GM12878 (cell line): ENCODE measurements around the gene WHRN. TPM values are rescaled to one million over a fixed set of nuclear protein-coding genes. Genes with fewer than 3 reads are reported as not detected.

Experiments
- ATAC-seq: fragments of 200-7000 bp; cut with Tn5 transposase; 3 replicates; pipeline ENCODE4 v1.9.1; 2020; ENCODE audit warnings: mild to moderate bottlenecking, moderate library complexity
- BruUV-seq: library from RNA; stranded (reverse); fragments of 400-500 nt; replicated peaks from 2 replicates; lab custom pipeline; 2021; lab: Mats Ljungman, UMichigan
- CTCF ChIA-PET: fragments of 300-600 bp; sonication (Branson Sonifier 250); formaldehyde crosslinking; extraction: SDS; loops from one replicate; lab custom pipeline; 2021; ENCODE audit warnings: inconsistent platforms; lab: Yijun Ruan, JAX
- POLR2A ChIA-PET: fragments of 350-600 bp; formaldehyde crosslinking; extraction: SDS; loops from one replicate; lab custom pipeline; 2021; ENCODE audit warnings: inconsistent platforms; lab: Charles Lee
- RAD21 ChIA-PET: fragments of 300-600 bp; sonication (Branson Sonifier 250); formaldehyde crosslinking; loops from one replicate; lab custom pipeline; 2023; ENCODE audit warnings: antibody characterized with exemption; ENCODE audit not compliant: unreplicated experiment; lab: Charles Lee
- SMC1A ChIA-PET: fragments of 300-600 bp; sonication (Branson Sonifier 250); formaldehyde crosslinking; loops from one replicate; lab custom pipeline; 2023; ENCODE audit not compliant: unreplicated experiment, uncharacterized antibody; lab: Charles Lee
- DNase-seq: peaks from one replicate; pipeline ENCODE4 v3.0.0-alpha.2; 2011; ENCODE audit warnings: low read depth, low spot score
- FAIRE-seq: peaks from 3 replicates; lab custom pipeline; 2011; peaks lifted over from hg19 to GRCh38; lab: Jason Lieb, UNC
- H2AFZ ChIP-seq: 2 replicates; pipeline ENCODE4 v1.6.0; 2011; ENCODE audit warnings: low read depth, low read length, control low read depth; ENCODE audit not compliant: control insufficient read depth
- H3K27ac ChIP-seq: 2 replicates; pipeline ENCODE4 v1.5.1; 2011; ENCODE audit warnings: control low read depth; ENCODE audit not compliant: control insufficient read depth, insufficient read depth
- H3K27me3 ChIP-seq, 2 experiments: replicated peaks in 1 of 2; 2 replicates each; pipeline versions ENCODE4 v1.6.0 to v1.6.1; 2011; ENCODE audit warnings: low read length in 1 of 2; ENCODE audit not compliant: control insufficient read depth in 2 of 2, insufficient read depth in 2 of 2
- H3K36me3 ChIP-seq, 2 experiments: 2 replicates each; pipeline ENCODE4 v1.5.1; 2011; ENCODE audit warnings: low read length in 1 of 2; ENCODE audit not compliant: control insufficient read depth in 2 of 2, insufficient read depth in 2 of 2
- H3K4me1 ChIP-seq: 2 replicates; pipeline ENCODE4 v1.6.1; 2011; ENCODE audit warnings: mild to moderate bottlenecking, low read length, moderate library complexity, mixed read lengths; ENCODE audit not compliant: control insufficient read depth, insufficient read depth
- H3K4me2 ChIP-seq: 2 replicates; pipeline ENCODE4 v1.6.0; 2011; ENCODE audit warnings: control low read depth; ENCODE audit not compliant: control insufficient read depth, insufficient read depth
- H3K4me3 ChIP-seq: fragments of 200-600 bp; sonication (generic); 2 replicates; pipeline ENCODE4 v1.5.1; 2016
- H3K79me2 ChIP-seq: 2 replicates; pipeline ENCODE4 v1.6.0; 2011; ENCODE audit warnings: low read length; ENCODE audit not compliant: control insufficient read depth, insufficient read depth
- H3K9ac ChIP-seq: 2 replicates; pipeline ENCODE4 v1.8.0; 2011; ENCODE audit warnings: low read length, control low read depth, mixed read lengths; ENCODE audit not compliant: control insufficient read depth, insufficient read depth
- H3K9me3 ChIP-seq: replicated peaks from 3 replicates; pipeline ENCODE4 v1.5.1; 2011; ENCODE audit warnings: mild to moderate bottlenecking, low read length; ENCODE audit not compliant: control insufficient read depth, insufficient read depth
- H4K20me1 ChIP-seq: 2 replicates; pipeline ENCODE4 v1.6.0; 2011; ENCODE audit not compliant: control insufficient read depth, insufficient read depth
- CEBPZ ChIP-seq: fragments of 150-350 bp; IDR thresholded peaks from 2 replicates; pipeline ENCODE4 v1.6.1; 2016; ENCODE audit warnings: low read depth, low read length
- CHD1 ChIP-seq: IDR thresholded peaks from 2 replicates; pipeline ENCODE4 v1.6.1; 2012; ENCODE audit warnings: low read depth, low read length, improper control_type of control experiment
- CREB1 ChIP-seq: IDR thresholded peaks from 2 replicates; pipeline ENCODE4 v1.6.1; 2012; ENCODE audit warnings: low read depth, mild to moderate bottlenecking, inconsistent platforms
- EGR1 ChIP-seq, 2 experiments: IDR thresholded peaks; 1 replicate in 1 of 2; 2 replicates in 1 of 2; pipeline ENCODE4 v1.6.1; 2011 to 2012; ENCODE audit warnings: low read depth in 2 of 2, low read length in 2 of 2, borderline replicate concordance in 1 of 2, mild to moderate bottlenecking in 1 of 2, moderate library complexity in 1 of 2
- FOXK2 ChIP-seq: fragments of 450-650 bp; IDR thresholded peaks from 2 replicates; pipeline ENCODE4 v1.6.1; 2017; ENCODE audit warnings: mild to moderate bottlenecking, moderate library complexity
- FOXM1 ChIP-seq: IDR thresholded peaks from 2 replicates; pipeline ENCODE4 v1.6.1; 2012; ENCODE audit warnings: low read depth, mild to moderate bottlenecking, inconsistent platforms, low read length, moderate library complexity
- IRF3 ChIP-seq: fragments of 450-650 bp; IDR thresholded peaks from 2 replicates; pipeline ENCODE4 v1.6.1; 2014; ENCODE audit warnings: mild to moderate bottlenecking
- KLF5 ChIP-seq: fragments of 450-650 bp; IDR thresholded peaks from 2 replicates; pipeline ENCODE4 v1.6.1; 2014; ENCODE audit warnings: mild to moderate bottlenecking; ENCODE audit not compliant: partially characterized antibody
- MYC ChIP-seq: IDR thresholded peaks from 2 replicates; pipeline ENCODE4 v1.6.1; 2011; ENCODE audit warnings: mild to moderate bottlenecking, low read length, moderate library complexity, inconsistent platforms; ENCODE audit not compliant: insufficient read depth, insufficient replicate concordance, insufficient read length, severe bottlenecking
- NBN ChIP-seq: fragments of 450-650 bp; IDR thresholded peaks from 2 replicates; pipeline ENCODE4 v1.6.1; 2016
- RB1 ChIP-seq: fragments of 450-650 bp; formaldehyde crosslinking; IDR thresholded peaks from 2 replicates; pipeline ENCODE4 v1.6.1; 2017; ENCODE audit warnings: mild to moderate bottlenecking, borderline replicate concordance
- RELA ChIP-seq: fragments of 450-650 bp; IDR thresholded peaks from 2 replicates; pipeline ENCODE4 v1.8.0; 2014; ENCODE audit warnings: borderline replicate concordance; ENCODE audit not compliant: partially characterized antibody
- TARDBP ChIP-seq: IDR thresholded peaks from 2 replicates; pipeline ENCODE4 v1.6.1; 2016; ENCODE audit warnings: borderline replicate concordance
- TCF3 ChIP-seq: IDR thresholded peaks from 2 replicates; pipeline ENCODE4 v1.6.1; 2012; ENCODE audit warnings: low read depth, mild to moderate bottlenecking, low read length, borderline replicate concordance; ENCODE audit not compliant: insufficient read depth
- ZBTB33 ChIP-seq: fragments of 450-650 bp; IDR thresholded peaks from 2 replicates; pipeline ENCODE4 v1.6.1; 2017; ENCODE audit warnings: mild to moderate bottlenecking
- ZNF217 ChIP-seq: fragments of 450-650 bp; IDR thresholded peaks from 2 replicates; pipeline ENCODE4 v1.6.1; 2017; ENCODE audit warnings: antibody characterized with exemption, mild to moderate bottlenecking
- ZNF274 ChIP-seq: IDR thresholded peaks from one replicate; pipeline ENCODE4 v1.8.0; 2011; ENCODE audit not compliant: insufficient read length, insufficient read depth
- WGBS: methylation state at CpG from one replicate; pipeline ENCODE4 v1.1.6; 2016; ENCODE audit warnings: low lambda C conversion rate; ENCODE audit not compliant: insufficient replicate concordance, insufficient coverage; ENCODE audit errors: missing lambda C conversion rate; 5-methylcytosine and 5-hydroxymethylcytosine counted together
- in situ Hi-C: fragments of 300-500 bp; cut with MboI; formaldehyde crosslinking; loops from 9 replicates; pipeline ENCODE4 v1.14.3; 2018; ENCODE audit warnings: mixed read lengths
- intact Hi-C: fragments of 100-400 bp; cut with micrococcal nuclease; formaldehyde crosslinking; loops from one replicate; pipeline ENCODE4 v1.14.2; 2022; ENCODE audit not compliant: unreplicated experiment
- polyA plus RNA-seq, 11 experiments: library from polyadenylated mRNA; depleted of rRNA in 4 of 11; unstranded in 6 of 11; stranded (reverse) in 5 of 11; fragments of >200 nt; fragmentation: Nextera tagmentation in 4 of 11; fragmentation: Illumina TruSeq in 1 of 11; extraction: Ambion mirVana in 4 of 11; extraction: Trizol in 1 of 11; gene quantifications; 1 replicate in 1 of 11; 2 replicates in 10 of 11; pipeline versions ENCODE4 v1.2.1 to v1.2.3, GENCODE V29; 2011 to 2016; ENCODE audit warnings: inconsistent platforms in 2 of 11, missing spikeins in 2 of 11, low read depth in 1 of 11
- total RNA-seq, 4 experiments: library from RNA; depleted of rRNA in 3 of 4; stranded (reverse); fragments of >200 nt in 3 of 4; fragmentation: Illumina TruSeq in 1 of 4; extraction: Trizol in 1 of 4; gene quantifications; 2 replicates each; pipeline versions ENCODE4 v1.2.1 to v1.2.3, GENCODE V29; 2013 to 2021

WHRN gene
- total and polyA plus RNA-seq, 10 of the 15 experiments (the other 5 are each of a cell fraction or from before 2014, with no cell fraction given): 0.04 to 18.2 (median 0.68) TPM; not detected in 1

DNA sequence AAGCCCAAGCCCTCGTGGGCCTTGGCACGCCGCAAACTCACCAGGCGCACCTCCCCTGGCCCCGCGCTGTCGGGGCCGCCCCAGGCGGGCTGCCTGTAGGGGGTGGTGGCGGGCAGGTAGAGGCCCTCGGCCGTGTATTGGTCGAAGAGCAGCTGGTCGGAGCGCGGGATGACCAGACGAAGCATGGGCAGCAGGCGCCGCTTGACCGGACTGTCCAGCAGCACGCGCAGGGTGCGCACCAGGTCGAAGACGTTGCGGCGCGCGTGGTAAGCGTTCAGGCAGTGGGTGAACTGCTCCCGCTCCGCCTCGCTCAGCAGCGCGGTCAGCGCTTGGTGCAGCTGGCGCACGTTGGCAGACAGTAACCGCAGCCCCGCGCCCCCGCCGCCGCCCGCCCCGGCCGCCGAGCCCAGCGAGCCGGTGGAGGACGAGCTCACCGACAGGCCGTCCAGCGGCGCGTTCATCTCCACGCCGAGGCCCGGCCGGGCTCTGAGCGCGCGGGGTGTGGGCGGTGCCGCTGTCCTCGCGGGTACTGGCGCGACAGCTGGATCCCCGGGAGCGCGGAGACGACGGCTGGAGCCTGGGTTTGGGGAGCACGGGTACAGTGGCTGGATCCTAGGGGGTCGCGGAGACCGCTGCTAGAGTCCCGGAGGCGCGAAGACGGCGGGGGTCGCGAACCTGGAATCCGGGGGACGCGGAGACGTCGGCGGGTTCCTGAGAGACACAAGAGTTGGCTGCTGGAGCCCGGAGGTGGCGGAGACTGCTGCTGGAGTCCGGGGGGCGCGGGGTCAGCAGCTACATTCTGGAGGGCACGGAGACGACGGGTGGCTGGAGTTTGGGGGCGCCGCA lies 709 bp downstream of the WHRN start:
- H3K4me3 ChIP-seq: peak overlapping the region; percentile 64; the same call in 1 of the 2 replicates
- H4K20me1 ChIP-seq: no peaks in the 10 kb centered on the region
- peak overlapping the region; percentile 55 for H2AFZ ChIP-seq
- WGBS: 26% methylated on average over 58 of the region's 101 CpGs
- no peak overlapping the region for H3K27ac ChIP-seq
- no peak overlapping the region; the same call in 1 of the 2 replicates for H3K9ac ChIP-seq
- peaks cover 2 to 9% of the 10 kb centered on the region in 2 experiments for H3K27me3 ChIP-seq
- intact Hi-C loops: loop anchor here (5.0 to 10.0 kb wide), 2 partner anchors 97 to 160 kb away; no protein-coding TSS in a partner anchor
- ATAC-seq (peak; percentile 55), FAIRE-seq (no peak), DNase-seq (no peak)
- H3K4me2 ChIP-seq: peak overlapping the region; percentile 70
- no TSS peak for BruUV-seq
- POLR2A ChIA-PET: interaction anchor here (0.6 to 7.3 kb wide), 9 partner anchors 9 to 147 kb away, joined by 3 to 85 read pairs (median 4); partner anchors contain the start of gene AKNA
- H3K9me3 ChIP-seq: no peaks in the 10 kb centered on the region
- CTCF ChIA-PET: interaction anchor here (0.8 to 12.7 kb wide), 15 partner anchors 9 to 166 kb away, joined by 3 to 256 read pairs (median 5); partner anchors contain the start of gene TMEM268
- no peaks in the 10 kb centered on the region for H3K79me2 ChIP-seq
- 0 out of 2 replicates have a peak, but pooled peaks cover 3% of the 10 kb centered on the region for H3K4me1 ChIP-seq
- no peaks in the 10 kb centered on the region for H3K36me3 ChIP-seq
- in situ Hi-C loops: no loop called here
- SMC1A ChIA-PET: interaction anchor here (0.8 to 11.8 kb wide), 12 partner anchors 10 to 149 kb away, joined by 3 to 177 read pairs (median 6); partner anchors contain the start of gene ATP6V1G1
- RAD21 ChIA-PET: interaction anchor here (0.7 to 13.7 kb wide), 11 partner anchors 11 to 148 kb away, joined by 3 to 116 read pairs (median 5); no protein-coding TSS in a partner anchor
- TF ChIP-seq TARDBP (no peak), RB1 (no peak; the same call in 1 of the 2 replicates), TCF3 (no peak), KLF5 (no peak), ZBTB33 (peak; percentile 100), CEBPZ (no peak), MYC (no peak), CHD1 (no peak), ZNF217 (no peak), FOXM1 (no peak), RELA (no peak), ZNF274 (no peak), EGR1 (IDR thresholded peaks at IDR 0.05; ENCODE audit: borderline replicate concordance in 1 of 2, low read depth in 2 of 2, low read length in 2 of 2) (peak in 1 of 2 experiments; percentile 30; a peak in 1 of 3 replicates), CREB1 (no peak), IRF3 (no peak), FOXK2 (no peak), NBN (no peak)
